SK-N-SH (cell line): ENCODE results near the gene BCO2. TPM values are rescaled to one million over a fixed set of nuclear protein-coding genes. Genes with fewer than 3 reads are reported as not detected.

Experiments used
- CTCF ChIA-PET: fragments of 300-600, 350-600 bp; formaldehyde crosslinking; extraction: SDS; loops from one replicate; lab custom pipeline; 2021; lab: Yijun Ruan, JAX
- POLR2A ChIA-PET: fragments of 350-600 bp; sonication (Branson Sonifier 250); formaldehyde crosslinking; extraction: SDS; loops from one replicate; lab custom pipeline; 2020; ENCODE audit warnings: antibody characterized with exemption, inconsistent platforms; lab: Yijun Ruan, JAX
- DNase-seq: peaks from one replicate; pipeline ENCODE4 v3.0.0; 2012
- H2AFZ ChIP-seq: fragments of 200-600 bp; sonication (generic); 2 replicates; pipeline ENCODE4 v1.8.1; 2016; ENCODE audit warnings: antibody characterized with exemption, mild to moderate bottlenecking, low read depth
- H3F3A ChIP-seq: fragments of 200-600 bp; sonication (generic); replicated peaks from 2 replicates; pipeline ENCODE3; 2016; ENCODE audit warnings: antibody characterized with exemption, mild to moderate bottlenecking; ENCODE audit not compliant: insufficient read depth
- H3K27ac ChIP-seq, 2 experiments: fragments of 200-500 bp in 1 of 2; fragments of 200-600 bp in 1 of 2; sonication (Bioruptor generic) in 1 of 2; sonication (generic), shearing (Covaris generic) in 1 of 2; 2 replicates each; pipeline versions ENCODE4 v1.5.1 to v1.6.1; 2014 to 2016; ENCODE audit warnings: low read depth in 2 of 2, inconsistent platforms in 1 of 2, low read length in 1 of 2, mild to moderate bottlenecking in 1 of 2, mixed read lengths in 1 of 2
- H3K27me3 ChIP-seq: fragments of 200-600 bp; sonication (generic), shearing (Covaris generic); 2 replicates; pipeline ENCODE4 v1.6.1; 2016; ENCODE audit warnings: mixed run types; ENCODE audit not compliant: insufficient read depth
- H3K36me3 ChIP-seq, 2 experiments: fragments of 200-500 bp in 1 of 2; fragments of 200-600 bp in 1 of 2; sonication (Bioruptor generic) in 1 of 2; sonication (generic) in 1 of 2; replicated peaks in 1 of 2; 2 replicates each; pipeline versions ENCODE3 to v1.5.1; 2014 to 2016; ENCODE audit warnings: low read length in 1 of 2, mild to moderate bottlenecking in 1 of 2; ENCODE audit not compliant: insufficient read depth in 2 of 2, control insufficient read depth in 1 of 2
- H3K4me1 ChIP-seq, 2 experiments: fragments of 200-500 bp in 1 of 2; fragments of 200-600 bp in 1 of 2; sonication (Bioruptor generic) in 1 of 2; sonication (generic), shearing (Covaris generic) in 1 of 2; 2 replicates each; pipeline versions ENCODE4 v1.5.1 to v1.6.1; 2014 to 2016; ENCODE audit warnings: low read depth in 1 of 2, low read length in 1 of 2, mixed run types in 1 of 2; ENCODE audit not compliant: insufficient read depth in 2 of 2, control insufficient read depth in 1 of 2
- H3K4me2 ChIP-seq: fragments of 200-600 bp; sonication (generic), shearing (Covaris generic); 2 replicates; pipeline ENCODE4 v1.6.1; 2017; ENCODE audit warnings: mixed run types
- H3K4me3 ChIP-seq, 2 experiments: fragments of 200-500 bp in 1 of 2; fragments of 200-600 bp in 1 of 2; sonication (Bioruptor generic) in 1 of 2; sonication (generic), shearing (Covaris generic) in 1 of 2; 2 replicates each; pipeline versions ENCODE4 v1.5.1 to v1.8.1; 2014 to 2016; ENCODE audit warnings: low read depth in 2 of 2, inconsistent platforms in 1 of 2, low read length in 1 of 2, mild to moderate bottlenecking in 1 of 2, mixed read lengths in 1 of 2, moderate library complexity in 1 of 2
- H3K79me2 ChIP-seq: fragments of 200-600 bp; sonication (generic); 2 replicates; pipeline ENCODE4 v1.8.1; 2017; ENCODE audit warnings: mild to moderate bottlenecking; ENCODE audit not compliant: insufficient read depth
- H3K9ac ChIP-seq: fragments of 200-600 bp; sonication (generic); 2 replicates; pipeline ENCODE4 v1.6.1; 2017; ENCODE audit warnings: mixed run types
- H3K9me2 ChIP-seq: fragments of 200-600 bp; sonication (generic); 2 replicates; pipeline ENCODE4 v1.6.1; 2017; ENCODE audit warnings: mixed run types
- H3K9me3 ChIP-seq: fragments of 200-600 bp; sonication (generic); 2 replicates; pipeline ENCODE4 v1.6.1; 2017; ENCODE audit warnings: mixed run types, mild to moderate bottlenecking, moderate library complexity
- H4K20me1 ChIP-seq: fragments of 200-600 bp; sonication (generic); 2 replicates; pipeline ENCODE4 v1.6.1; 2017; ENCODE audit warnings: mild to moderate bottlenecking, mixed run types; ENCODE audit not compliant: insufficient read depth
- CHD2 ChIP-seq: fragments of 150-350 bp; IDR thresholded peaks from 2 replicates; pipeline ENCODE4 v1.6.1; 2018; ENCODE audit warnings: low read length; ENCODE audit not compliant: partially characterized antibody
- CTCF ChIP-seq: fragments of 200-600 bp; sonication (generic); IDR thresholded peaks from 2 replicates; pipeline ENCODE4 v1.6.1; 2017; ENCODE audit warnings: antibody characterized with exemption, mild to moderate bottlenecking, moderate library complexity
- ELF1 ChIP-seq: IDR thresholded peaks from 2 replicates; pipeline ENCODE4 v1.4.0; 2012
- EP300 ChIP-seq, 2 experiments: IDR thresholded peaks; 2 replicates each; pipeline versions ENCODE4 v1.4.0 to v1.6.1; 2012; ENCODE audit warnings: borderline replicate concordance in 1 of 2, low read depth in 1 of 2, low read length in 1 of 2
- EZH2phosphoT487 ChIP-seq: fragments of 200-600 bp; sonication (generic); IDR thresholded peaks from 2 replicates; pipeline ENCODE4 v1.6.1; 2017; ENCODE audit warnings: low read depth, mixed run types, mild to moderate bottlenecking, antibody characterized with exemption, moderate library complexity, borderline replicate concordance
- FOSL2 ChIP-seq: IDR thresholded peaks from 2 replicates; pipeline ENCODE4 v1.4.0; 2012; ENCODE audit warnings: low read depth, mild to moderate bottlenecking, moderate library complexity, borderline replicate concordance
- FOXM1 ChIP-seq: IDR thresholded peaks from 2 replicates; pipeline ENCODE4 v1.4.0; 2012; ENCODE audit warnings: low read depth, mild to moderate bottlenecking
- GABPA ChIP-seq: IDR thresholded peaks from 2 replicates; pipeline ENCODE4 v1.4.0; 2012; ENCODE audit warnings: low read depth, mild to moderate bottlenecking
- IRF3 ChIP-seq: fragments of 150-350 bp; IDR thresholded peaks from 2 replicates; pipeline ENCODE4 v1.6.1; 2016; ENCODE audit warnings: mild to moderate bottlenecking, low read depth, low read length
- JUND ChIP-seq: IDR thresholded peaks from 2 replicates; pipeline ENCODE4 v1.4.0; 2012
- MAX ChIP-seq: IDR thresholded peaks from 2 replicates; pipeline ENCODE4 v1.4.0; 2012; ENCODE audit warnings: low read depth
- MXI1 ChIP-seq: IDR thresholded peaks from 2 replicates; pipeline ENCODE4 v1.6.1; 2012; ENCODE audit warnings: mild to moderate bottlenecking, low read depth, low read length, improper control_type of control experiment
- NFIC ChIP-seq: IDR thresholded peaks from 2 replicates; pipeline ENCODE4 v1.4.0; 2012; ENCODE audit warnings: borderline replicate concordance
- NRF1 ChIP-seq: IDR thresholded peaks from 2 replicates; pipeline ENCODE4 v1.6.1; 2012; ENCODE audit warnings: low read depth, mild to moderate bottlenecking, low read length
- RAD21 ChIP-seq: IDR thresholded peaks from 2 replicates; pipeline ENCODE4 v1.6.1; 2012; ENCODE audit warnings: mild to moderate bottlenecking, low read length
- RXRA ChIP-seq: IDR thresholded peaks from 2 replicates; pipeline ENCODE4 v1.4.0; 2012; ENCODE audit warnings: low read depth, mild to moderate bottlenecking, borderline replicate concordance
- SIN3A ChIP-seq: IDR thresholded peaks from 2 replicates; pipeline ENCODE4 v1.6.1; 2012; ENCODE audit warnings: low read depth, mild to moderate bottlenecking, low read length, moderate library complexity, borderline replicate concordance
- SMC3 ChIP-seq: IDR thresholded peaks from 2 replicates; pipeline ENCODE4 v1.6.1; 2012; ENCODE audit warnings: low read depth, low read length, improper control_type of control experiment
- TCF12 ChIP-seq: IDR thresholded peaks from 2 replicates; pipeline ENCODE4 v1.4.0; 2012
- USF2 ChIP-seq: fragments of 150-350 bp; IDR thresholded peaks from 2 replicates; pipeline ENCODE4 v1.6.1; 2017; ENCODE audit warnings: antibody characterized with exemption, low read length, low read depth, borderline replicate concordance
- WGBS: methylation state at CpG from one replicate; pipeline ENCODE4 v1.1.6; 2017; ENCODE audit warnings: low lambda C conversion rate; 5-methylcytosine and 5-hydroxymethylcytosine counted together
- polyA plus RNA-seq, 3 experiments: library from polyadenylated mRNA; depleted of rRNA; stranded (reverse); fragments of >200 nt; gene quantifications; 2 replicates each; pipeline ENCODE4 v1.2.3, GENCODE V29; 2012

The BCO2 gene
- polyA plus RNA-seq, 1 of the 3 experiments (the other 2 are of a cell fraction) = 0.87 TPM

GRCh38 chr11:112260490-112260889 is 85.2 kb downstream of the BCO2 start, which contains the start of gene PLET1:
Gene PLET1, minus strand, starts transcription at chr11:112260860. Its CDS starts 271 bp downstream, at chr11:112260589.
- Histone ChIP-seq H4K20me1 (no peaks in the 10 kb centered on the region), H2AFZ (no peak within 1 kb of the TSS), H3K4me3 (no peak within 1 kb of the TSS; a peak in 1 of 4 replicates), H3K9ac (no peak within 1 kb of the TSS), H3F3A (no peaks in the 10 kb centered on the region), H3K4me1 (peaks cover 0 to 10% of the 10 kb centered on the region in 2 experiments; a peak in 2 of 4 replicates), H3K27ac (no peak within 1 kb of the TSS), H3K27me3 (no peaks in the 10 kb centered on the region), H3K9me2 (no peaks in the 10 kb centered on the region), H3K36me3 (no peaks in the 10 kb centered on the region), H3K79me2 (no peaks in the 10 kb centered on the region), H3K4me2 (no peak within 1 kb of the TSS), H3K9me3 (no peaks in the 10 kb centered on the region)
- ChIA-PET CTCF (interaction anchor here (1.6 to 29.6 kb wide), 2 partner anchors 20 to 39 kb away, joined by 4 to 620 read pairs; partner anchors contain the start of gene PTS), POLR2A (no interaction called here)
- TF ChIP-seq USF2 = no peak
- TF ChIP-seq MAX = no peak
- no peak for TF ChIP-seq IRF3
- no peak for TF ChIP-seq CHD2
- 91% methylated on average over 2 of the region's 2 CpGs for WGBS
- no peak for DNase-seq

GRCh38 chr11:112265659-112266409 is 90.5 kb downstream of the BCO2 start:
- peak overlapping the region in 1 of 2 experiments; percentile 92; a peak in 2 of 4 replicates for H3K27ac ChIP-seq
- H3K4me2 ChIP-seq = no peak overlapping the region
- ChIA-PET POLR2A (interaction anchor here (1.4 kb wide), 1 partner anchor 40 kb away, joined by 6 read pairs; the partner anchor contains the start of gene PTS), CTCF (interaction anchor here (0.7 to 29.6 kb wide), 7 partner anchors 8 to 1009 kb away, joined by 3 to 620 read pairs (median 4); partner anchors contain the start of gene PTS)
- H4K20me1 ChIP-seq = no peaks in the 10 kb centered on the region
- no peaks in the 10 kb centered on the region for H3K27me3 ChIP-seq
- H3K9me2 ChIP-seq = no peaks in the 10 kb centered on the region
- H2AFZ ChIP-seq = no peak overlapping the region
- H3K4me3 ChIP-seq = no peak overlapping the region
- H3K36me3 ChIP-seq = no peaks in the 10 kb centered on the region
- no peaks in the 10 kb centered on the region for H3K79me2 ChIP-seq
- no peaks in the 10 kb centered on the region for H3F3A ChIP-seq
- DNase-seq = peak; percentile 80
- H3K9me3 ChIP-seq = no peaks in the 10 kb centered on the region
- H3K9ac ChIP-seq = no peak overlapping the region
- peaks cover 0 to 21% of the 10 kb centered on the region in 2 experiments; a peak in 2 of 4 replicates for H3K4me1 ChIP-seq
- 43% methylated on average over 11 of the region's 11 CpGs for WGBS
- TF ChIP-seq TCF12 = peak; percentile 37
- TF ChIP-seq FOSL2 = no peak
- no peak for TF ChIP-seq SIN3A
- no peak for TF ChIP-seq JUND
- no peak for TF ChIP-seq USF2
- TF ChIP-seq SMC3 = no peak
- no peak for TF ChIP-seq RXRA
- no peak for TF ChIP-seq NRF1
- TF ChIP-seq ELF1 = no peak
- TF ChIP-seq CTCF = no peak
- no peak for TF ChIP-seq IRF3
- no peak for TF ChIP-seq EZH2phosphoT487
- TF ChIP-seq FOXM1 = no peak
- no peak for TF ChIP-seq NFIC
- TF ChIP-seq MXI1 = peak; percentile 88; the same call in 1 of the 2 replicates
- TF ChIP-seq RAD21 = no peak
- TF ChIP-seq EP300 (IDR thresholded peaks at IDR 0.05; ENCODE audit: borderline replicate concordance in 1 of 2, low read depth in 1 of 2, low read length in 1 of 2) = peak in 1 of 2 experiments; percentile 94; a peak in 2 of 4 replicates
- no peak for TF ChIP-seq GABPA
